Measurements from ENCODE around the gene RHOG.

GRCh38 chr11:3890014-3890413 is 49.3 kb upstream of the RHOG start:
- no peak for TF ChIP-seq POLR2A (IDR thresholded peaks at IDR 0.05; ENCODE audit: low read length)
- no peak for TF ChIP-seq MAFK (IDR thresholded peaks at IDR 0.05; ENCODE audit: partially characterized antibody)
- no peak for TF ChIP-seq CTCF (IDR thresholded peaks at IDR 0.05)
- TF ChIP-seq ELK1 (IDR thresholded peaks at IDR 0.05; ENCODE audit: low read depth, low read length), result no peak
- TF ChIP-seq EP300 (IDR thresholded peaks at IDR 0.05), result no peak
- no peak for TF ChIP-seq JUN (IDR thresholded peaks at IDR 0.05)
- no peak for TF ChIP-seq BCL3 (IDR thresholded peaks at IDR 0.05)
- TF ChIP-seq POLR2AphosphoS2 (conservative IDR thresholded peaks at IDR 0.05; ENCODE audit: low read length), result no peak
- no peak for TF ChIP-seq RARB (CRISPR knock-in tag; IDR thresholded peaks at IDR 0.05)
